HL-60/S4 treated with phorbol 12-myristate 13-acetate at 8.2 ng/mL for 4 days and 3 days (cell line): Measurements from ENCODE around the gene RNU6-9.

Experiments used
- in situ Hi-C: fragments of 300-500 bp; cut with MboI; formaldehyde crosslinking; loops from 2 replicates; pipeline ENCODE4 v1.15.0; 2022; ENCODE audit warnings: low sequenced_read_pairs

Gene RNU6-9

GRCh38 chr19:913080-913748 is 19.9 kb downstream of the RNU6-9 start, which contains the start of gene R3HDM4:
Gene R3HDM4 (minus strand): TSS chr19:913219. CDS start chr19:913157, 62 bp downstream.
- in situ Hi-C loops, result loop anchor here (10.0 kb wide), 1 partner anchor 148 kb away; no protein-coding TSS in a partner anchor

DNA sequence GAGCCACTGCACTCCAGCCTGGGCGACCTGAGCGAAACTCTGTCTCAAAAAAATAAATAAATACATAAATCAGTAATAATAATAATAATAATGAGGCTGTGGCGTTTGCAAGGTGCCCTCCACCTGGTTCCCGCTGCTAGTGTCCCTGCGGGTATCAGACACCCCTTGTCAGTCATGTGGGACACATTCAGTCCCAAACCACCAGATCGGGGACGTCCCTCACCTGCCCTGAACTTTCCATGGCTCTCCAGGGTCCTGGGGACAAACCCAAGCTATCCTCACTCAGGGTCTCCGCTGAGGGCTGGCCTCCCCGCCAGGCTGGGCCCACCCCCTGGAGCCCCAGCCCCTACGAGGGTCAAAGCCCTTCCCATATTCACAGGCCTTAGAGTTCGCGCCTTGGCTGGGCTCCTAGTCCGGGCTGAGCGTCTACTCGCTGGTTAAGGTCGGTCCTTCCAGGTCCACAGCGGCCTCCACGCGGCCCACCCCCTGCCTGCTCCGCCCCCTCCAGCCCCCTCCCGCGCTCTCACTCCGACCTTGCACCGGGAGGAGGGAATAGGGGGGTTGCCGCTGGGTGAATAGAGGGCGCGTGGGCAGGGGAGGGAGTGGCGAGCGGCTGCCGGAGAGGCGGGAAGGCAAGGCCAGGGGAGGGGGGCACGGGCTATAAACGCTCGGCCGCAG is 23.5 kb downstream of the RNU6-9 start:
- in situ Hi-C loops, result loop anchor here (10.0 kb wide), 1 partner anchor 152 kb away; no protein-coding TSS in a partner anchor

- in situ Hi-C loops, result loop anchor here (10.0 kb wide), 1 partner anchor 153 kb away; no protein-coding TSS in a partner anchor
Measured at GRCh38 chr19:917323-918151, 24.3 kb downstream of the RNU6-9 start, which contains the start of gene KISS1R. Gene KISS1R (plus strand): TSS chr19:917333. CDS start chr19:917503, 170 bp downstream.

DNA sequence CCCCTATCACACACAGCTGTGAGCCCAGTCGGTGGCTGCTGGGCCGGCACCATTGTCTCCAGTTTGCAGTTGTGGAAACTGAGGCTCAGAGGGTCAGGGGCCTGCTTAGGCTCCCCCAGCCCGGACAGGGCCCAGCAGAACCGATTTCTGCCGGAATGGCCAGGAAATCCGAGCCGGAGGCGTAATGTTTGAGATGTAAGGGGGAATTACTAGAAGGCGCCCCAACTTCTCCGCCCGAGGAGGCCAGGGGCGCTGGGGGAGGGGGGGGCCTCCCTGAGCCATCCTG is 24.8 kb downstream of the RNU6-9 start:
- in situ Hi-C loops, result loop anchor here (10.0 kb wide), 1 partner anchor 153 kb away; no protein-coding TSS in a partner anchor

DNA sequence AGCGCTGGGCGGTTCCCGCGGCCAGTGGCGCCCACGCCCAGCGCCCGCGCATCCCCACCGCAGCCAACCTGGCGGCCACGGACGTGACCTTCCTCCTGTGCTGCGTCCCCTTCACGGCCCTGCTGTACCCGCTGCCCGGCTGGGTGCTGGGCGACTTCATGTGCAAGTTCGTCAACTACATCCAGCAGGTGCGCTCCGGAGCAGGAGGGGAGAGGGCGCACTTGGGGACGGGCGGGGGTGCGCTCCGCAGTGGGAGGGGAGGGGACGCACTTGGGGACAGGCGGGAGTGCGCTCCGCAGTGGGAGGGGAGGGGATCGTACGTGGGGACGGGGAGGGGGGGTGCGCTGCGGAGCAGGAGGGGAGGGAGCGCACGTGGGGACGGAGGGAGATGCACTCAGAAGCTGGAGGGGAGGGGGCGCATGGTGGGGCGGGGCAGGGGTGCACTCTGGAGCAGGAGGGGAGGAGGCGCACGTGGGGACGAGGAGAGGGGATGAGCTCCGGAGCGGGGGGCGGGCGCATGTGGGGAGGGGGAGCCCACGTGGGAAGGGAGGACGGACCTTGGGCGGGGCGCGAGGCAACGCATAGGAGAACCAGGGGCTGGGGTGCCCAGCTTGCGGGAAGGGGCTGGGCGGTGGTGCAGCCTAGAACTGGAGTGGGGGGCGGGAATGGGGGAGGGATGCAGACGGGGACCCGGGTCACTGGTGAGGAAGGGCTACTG is 25.4 kb downstream of the RNU6-9 start:
- in situ Hi-C loops, result loop anchor here (10.0 kb wide), 1 partner anchor 154 kb away; no protein-coding TSS in a partner anchor

- in situ Hi-C loops, result loop anchor here (10.0 kb wide), 2 partner anchors 65 to 155 kb away; partner anchors contain the start of gene WDR18
Measured at GRCh38 chr19:919199-920050, 26.1 kb downstream of the RNU6-9 start.

DNA sequence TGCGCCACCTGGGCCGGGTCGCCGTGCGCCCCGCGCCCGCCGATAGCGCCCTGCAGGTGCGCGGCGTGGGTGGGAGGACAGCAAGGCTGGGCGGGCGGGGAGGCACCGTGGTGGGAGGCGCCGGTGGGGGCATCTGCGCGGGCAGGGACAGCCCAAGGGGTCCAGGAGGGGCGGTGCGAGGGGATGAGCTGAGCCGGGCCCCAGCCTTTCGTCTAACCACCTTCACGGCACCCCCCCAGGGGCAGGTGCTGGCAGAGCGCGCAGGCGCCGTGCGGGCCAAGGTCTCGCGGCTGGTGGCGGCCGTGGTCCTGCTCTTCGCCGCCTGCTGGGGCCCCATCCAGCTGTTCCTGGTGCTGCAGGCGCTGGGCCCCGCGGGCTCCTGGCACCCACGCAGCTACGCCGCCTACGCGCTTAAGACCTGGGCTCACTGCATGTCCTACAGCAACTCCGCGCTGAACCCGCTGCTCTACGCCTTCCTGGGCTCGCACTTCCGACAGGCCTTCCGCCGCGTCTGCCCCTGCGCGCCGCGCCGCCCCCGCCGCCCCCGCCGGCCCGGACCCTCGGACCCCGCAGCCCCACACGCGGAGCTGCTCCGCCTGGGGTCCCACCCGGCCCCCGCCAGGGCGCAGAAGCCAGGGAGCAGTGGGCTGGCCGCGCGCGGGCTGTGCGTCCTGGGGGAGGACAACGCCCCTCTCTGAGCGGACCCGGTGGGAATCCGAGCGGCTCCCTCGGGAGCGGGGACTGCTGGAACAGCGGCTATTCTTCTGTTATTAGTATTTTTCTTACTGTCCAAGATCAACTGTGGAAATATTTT is 27.0 kb downstream of the RNU6-9 start:
- in situ Hi-C loops, result loop anchor here (10.0 kb wide), 1 partner anchor 65 kb away; the partner anchor contains the start of gene WDR18

GRCh38 chr19:924553-925086 is 31.3 kb downstream of the RNU6-9 start:
- in situ Hi-C loops, result loop anchor here (10.0 kb wide), 1 partner anchor 60 kb away; the partner anchor contains the start of gene WDR18

DNA sequence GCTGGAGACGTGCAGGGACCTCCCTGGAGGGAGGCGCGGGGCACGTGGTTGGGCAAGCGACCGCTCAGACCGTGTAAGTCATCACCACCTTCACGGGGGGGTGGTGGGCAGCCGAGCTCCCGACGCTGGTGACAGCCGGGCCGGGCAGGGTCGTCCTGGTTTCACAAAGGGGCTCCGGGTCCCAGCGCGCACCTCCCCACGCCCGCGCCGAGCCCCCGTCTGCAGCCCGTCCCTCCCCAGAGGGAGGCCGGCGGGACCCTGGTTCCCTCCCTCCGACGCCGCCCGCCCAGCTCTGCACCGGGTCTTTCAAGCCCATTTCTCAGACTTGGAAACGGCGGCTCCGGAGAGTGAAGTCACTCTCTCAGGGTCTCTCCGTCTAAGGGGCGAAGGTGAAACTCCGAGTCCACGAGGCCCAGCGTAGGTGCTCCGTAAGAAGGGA is 31.8 kb downstream of the RNU6-9 start:
- in situ Hi-C loops, result loop anchor here (10.0 kb wide), 1 partner anchor 60 kb away; the partner anchor contains the start of gene WDR18

DNA sequence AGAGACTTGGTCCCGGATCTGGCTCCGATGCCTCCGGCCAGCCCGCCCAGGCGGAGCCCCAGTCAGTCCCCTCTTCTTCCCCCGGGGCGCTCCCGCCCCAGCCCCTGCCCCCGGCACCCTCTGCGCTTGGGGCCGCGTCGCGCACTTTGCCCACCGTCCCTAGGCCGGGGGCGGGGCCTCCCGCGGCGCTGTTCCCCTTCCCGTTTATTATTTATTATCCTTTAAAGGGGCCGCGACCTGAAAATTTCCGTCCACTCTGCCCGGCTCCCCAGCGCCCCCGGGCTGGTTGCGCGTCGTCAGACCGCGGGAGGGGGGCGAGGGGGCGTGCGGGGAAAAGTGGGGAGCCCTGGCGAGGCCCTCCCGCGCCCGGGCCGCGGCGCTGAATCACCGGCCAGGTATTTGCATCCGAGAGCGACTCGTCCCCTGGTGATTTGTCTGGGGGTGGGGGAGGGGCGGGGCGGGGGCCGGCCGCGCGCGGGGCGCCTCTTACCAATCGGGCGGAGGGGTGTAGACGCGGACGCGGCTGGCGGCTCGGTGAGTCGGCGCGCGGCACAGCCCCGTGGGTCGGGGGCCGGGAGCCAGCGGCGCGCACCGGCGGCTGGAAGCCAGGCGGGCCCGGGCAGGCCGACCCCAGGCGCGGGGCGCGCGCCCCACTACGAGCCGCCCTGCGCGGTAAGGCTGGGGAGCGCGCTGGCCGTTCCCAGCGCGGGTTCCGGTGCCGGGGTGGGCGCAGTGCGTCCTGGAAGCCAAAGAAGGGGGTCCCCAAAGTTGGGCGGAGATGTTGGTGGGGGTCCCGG is 32.4 kb downstream of the RNU6-9 start, which contains the start of gene ARID3A:
TSS of gene ARID3A (plus strand) at position 510 of the 797 bp plus-strand sequence. CDS start 3,494 bp downstream, outside the sequence.
- in situ Hi-C loops, result loop anchor here (10.0 kb wide), 1 partner anchor 59 kb away; the partner anchor contains the start of gene WDR18

- in situ Hi-C loops, result loop anchor here (10.0 kb wide), 1 partner anchor 59 kb away; the partner anchor contains the start of gene WDR18
Measured at GRCh38 chr19:926323-926588, 33.0 kb downstream of the RNU6-9 start.

DNA sequence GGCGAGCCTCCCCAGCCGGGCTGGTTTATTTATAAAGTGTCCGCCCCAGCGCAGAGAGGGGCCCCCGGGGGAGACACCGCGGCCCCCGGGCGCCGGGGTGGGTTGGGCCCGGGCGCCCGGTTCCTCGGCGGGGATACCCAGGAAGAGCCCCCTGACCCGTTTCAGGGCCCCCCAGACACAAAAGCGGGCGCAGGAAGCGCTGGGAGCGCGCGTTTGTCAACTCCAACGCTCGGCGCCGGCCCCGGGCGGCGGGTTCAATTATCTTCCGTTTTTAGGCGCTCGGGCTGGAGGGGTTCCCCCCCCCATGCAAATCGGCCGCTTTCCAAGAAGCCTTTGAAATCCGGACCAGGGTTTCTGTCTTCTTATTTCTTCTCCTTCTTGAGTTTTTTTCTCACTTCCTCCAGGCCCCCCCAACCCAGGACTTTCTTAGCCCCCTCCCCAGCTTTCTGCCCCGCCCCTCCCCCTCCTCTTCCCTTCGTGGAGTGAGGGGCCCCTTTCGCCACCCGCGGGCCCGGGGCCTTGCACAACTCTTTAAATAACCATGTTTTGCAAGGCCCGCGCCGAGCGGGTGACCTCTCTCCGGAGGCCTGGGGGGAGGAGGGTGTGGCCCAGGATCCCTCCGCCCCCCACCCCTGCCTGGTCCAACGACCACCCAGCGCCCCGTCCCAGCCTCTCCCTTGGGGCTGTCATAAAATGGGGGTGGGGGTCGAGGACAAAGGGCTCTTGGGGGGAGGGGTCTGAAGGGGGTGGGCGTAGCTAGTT is 33.5 kb downstream of the RNU6-9 start:
- in situ Hi-C loops, result loop anchor here (10.0 kb wide), 1 partner anchor 58 kb away; the partner anchor contains the start of gene WDR18

DNA sequence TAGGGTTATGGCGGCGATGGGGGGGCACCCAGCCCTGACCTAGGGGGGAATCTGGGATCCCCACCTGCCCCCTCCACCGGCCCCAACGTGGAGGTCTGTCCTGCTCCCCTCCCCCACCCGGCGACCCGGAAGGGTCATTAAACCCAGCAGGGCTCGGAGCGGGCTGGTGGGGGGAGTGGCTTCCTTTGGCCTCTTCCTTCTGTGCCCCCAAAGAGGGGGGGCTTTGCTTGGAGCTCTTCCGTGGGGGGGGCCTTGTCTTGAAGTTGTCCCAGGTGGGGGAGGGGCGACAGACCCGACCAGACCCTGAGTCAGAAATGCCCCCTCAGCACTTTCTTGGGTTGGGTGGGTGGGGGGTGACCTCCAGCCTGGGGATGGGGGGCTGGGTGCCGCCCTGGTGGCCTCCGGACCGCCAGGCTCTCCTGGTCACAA is 34.1 kb downstream of the RNU6-9 start:
- in situ Hi-C loops, result loop anchor here (10.0 kb wide), 1 partner anchor 57 kb away; the partner anchor contains the start of gene WDR18

- in situ Hi-C loops, result loop anchor here (10.0 kb wide), 1 partner anchor 57 kb away; the partner anchor contains the start of gene WDR18
Measured at GRCh38 chr19:927780-928401, 34.6 kb downstream of the RNU6-9 start.

- in situ Hi-C loops, result loop anchor here (10.0 kb wide), 1 partner anchor 56 kb away; the partner anchor contains the start of gene WDR18
Measured at GRCh38 chr19:928471-929202, 35.4 kb downstream of the RNU6-9 start.
